ENCODE results near the gene COPB1.

GRCh38 chr11:14443638-14444037 lies 56.0 kb downstream of the COPB1 start:
- no peak for TF ChIP-seq CTCF (IDR thresholded peaks at IDR 0.05)
- no peak for TF ChIP-seq POLR2A (IDR thresholded peaks at IDR 0.05)

Data from uterus (tissue), 2 donors.